ENCODE results near the gene ASB3. TPM values are rescaled to one million over a fixed set of nuclear protein-coding genes. Genes with fewer than 3 reads are reported as not detected.
"Not testable (repeated sequence)": the region's sequence is repeated elsewhere in the genome, so short reads cannot be mapped to it uniquely, and the experiment has no call there.

The ASB3 gene, protein sequence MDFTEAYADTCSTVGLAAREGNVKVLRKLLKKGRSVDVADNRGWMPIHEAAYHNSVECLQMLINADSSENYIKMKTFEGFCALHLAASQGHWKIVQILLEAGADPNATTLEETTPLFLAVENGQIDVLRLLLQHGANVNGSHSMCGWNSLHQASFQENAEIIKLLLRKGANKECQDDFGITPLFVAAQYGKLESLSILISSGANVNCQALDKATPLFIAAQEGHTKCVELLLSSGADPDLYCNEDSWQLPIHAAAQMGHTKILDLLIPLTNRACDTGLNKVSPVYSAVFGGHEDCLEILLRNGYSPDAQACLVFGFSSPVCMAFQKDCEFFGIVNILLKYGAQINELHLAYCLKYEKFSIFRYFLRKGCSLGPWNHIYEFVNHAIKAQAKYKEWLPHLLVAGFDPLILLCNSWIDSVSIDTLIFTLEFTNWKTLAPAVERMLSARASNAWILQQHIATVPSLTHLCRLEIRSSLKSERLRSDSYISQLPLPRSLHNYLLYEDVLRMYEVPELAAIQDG
- 7.5 TPM for total RNA-seq
- long read RNA-seq, transcript ASB3-201 (10 exons, 2,214 nt): major isoform, 36 of 56 reads
- long read RNA-seq, transcript ASB3-202 (9 exons, 1,734 nt): minor isoform, 5 of 56 reads
- long read RNA-seq, partial matches to known transcripts: 2 of 56 reads
- long read RNA-seq, other reads (novel, unspliced or antisense): 13 of 56 reads

DNA sequence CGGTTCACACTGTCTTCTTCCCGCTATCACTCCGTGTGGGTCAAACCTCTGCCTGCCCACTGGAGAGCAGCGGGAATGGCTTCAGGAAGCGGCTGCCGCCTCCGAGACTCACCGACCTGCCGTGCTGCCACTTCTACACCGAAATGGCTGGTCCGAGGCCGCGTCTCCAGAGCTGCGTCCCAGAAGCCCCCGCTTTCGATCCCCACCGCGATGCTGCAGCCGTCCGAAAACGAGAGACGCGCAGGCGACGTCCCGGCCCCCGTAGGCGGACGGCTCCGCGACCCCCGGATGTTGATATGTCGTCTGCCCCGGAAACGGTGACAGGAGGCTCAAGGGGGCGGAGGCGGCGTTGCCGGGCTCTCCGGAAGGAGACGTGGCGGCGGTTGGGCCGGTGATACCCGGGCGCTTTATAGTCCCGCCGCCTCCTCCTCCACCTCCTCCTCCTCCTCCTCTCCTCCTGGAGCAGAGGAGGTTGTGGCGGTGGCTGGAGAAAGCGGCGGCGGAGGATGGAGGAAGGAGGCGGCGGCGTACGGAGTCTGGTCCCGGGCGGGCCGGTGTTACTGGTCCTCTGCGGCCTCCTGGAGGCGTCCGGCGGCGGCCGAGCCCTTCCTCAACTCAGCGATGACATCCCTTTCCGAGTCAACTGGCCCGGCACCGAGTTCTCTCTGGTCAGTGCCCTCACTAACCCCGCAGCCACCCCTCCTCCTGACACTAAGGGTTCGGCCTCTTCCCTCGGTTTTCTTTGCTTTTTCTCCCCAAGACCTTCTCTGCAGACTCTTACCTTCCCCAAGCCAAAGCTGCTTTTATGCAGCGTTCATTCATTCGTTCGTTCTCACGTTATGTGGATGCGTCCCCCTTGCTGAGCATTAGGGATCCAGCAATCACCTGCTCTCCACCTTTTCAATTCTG is at the start of gene ASB3, which contains the start of gene ERLEC1:
Gene ASB3, minus strand, starts transcription at position 249 of the 909 bp plus-strand sequence. CDS start 21,381 bp downstream, outside the sequence.
Gene ERLEC1, plus strand, starts transcription at position 340 of the 909 bp plus-strand sequence. Its CDS starts 167 bp downstream, at position 507.
- peak; percentile 95 for DNase-seq (ENCODE audit: low spot score)

DNA sequence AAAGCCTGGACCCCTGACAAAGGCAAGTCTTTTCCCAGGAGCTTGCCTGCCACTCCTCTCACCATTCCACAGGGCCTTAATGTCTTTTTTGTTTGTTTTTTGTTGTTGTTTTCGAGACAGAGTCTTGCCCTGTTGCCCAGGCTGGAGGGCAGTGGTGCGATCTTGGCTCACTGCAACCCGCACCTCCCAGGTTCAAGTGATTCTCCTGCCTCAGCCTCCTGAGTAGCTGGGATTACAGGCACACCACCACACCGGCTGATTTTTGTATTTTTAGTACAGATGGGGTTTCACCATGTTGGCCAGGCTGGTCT is 43.2 kb upstream of the ASB3 start:
- DNase-seq (ENCODE audit: low spot score): not testable (repeated sequence)

DNA sequence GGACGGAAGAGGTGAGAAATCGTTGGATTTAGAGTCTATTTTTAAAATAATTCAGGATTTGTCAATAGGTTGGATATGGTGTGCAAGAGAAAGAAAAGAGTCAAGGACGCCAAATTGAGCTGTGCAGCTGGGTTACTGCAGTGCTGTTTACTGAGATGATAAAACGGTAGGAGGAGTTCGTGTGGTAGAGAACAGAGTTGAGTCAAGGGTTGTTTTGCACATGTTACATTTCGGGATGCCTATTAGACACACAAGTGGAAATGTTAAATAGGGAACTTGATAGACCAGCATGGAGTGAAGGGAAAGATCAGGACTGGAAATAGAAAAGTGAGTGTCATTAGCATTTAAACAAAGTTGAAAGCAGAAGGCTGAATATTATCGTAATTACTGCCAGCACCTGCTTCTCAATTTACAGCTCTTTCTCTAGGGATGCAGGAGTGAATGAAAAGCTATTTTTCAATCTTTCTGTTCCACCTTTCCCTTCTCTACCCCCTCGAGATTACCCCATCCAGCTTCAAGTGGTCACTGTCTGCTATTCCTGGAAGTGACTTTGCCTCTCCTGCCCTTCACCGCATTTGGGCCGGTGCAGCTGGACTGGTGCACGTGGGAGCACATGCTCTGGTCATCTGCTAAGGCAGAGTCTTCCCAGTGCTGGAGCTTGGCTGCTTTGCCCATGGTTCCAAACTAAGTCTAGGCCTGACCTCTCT is 42.7 kb upstream of the ASB3 start:
- no peak for DNase-seq (ENCODE audit: low spot score)

DNA sequence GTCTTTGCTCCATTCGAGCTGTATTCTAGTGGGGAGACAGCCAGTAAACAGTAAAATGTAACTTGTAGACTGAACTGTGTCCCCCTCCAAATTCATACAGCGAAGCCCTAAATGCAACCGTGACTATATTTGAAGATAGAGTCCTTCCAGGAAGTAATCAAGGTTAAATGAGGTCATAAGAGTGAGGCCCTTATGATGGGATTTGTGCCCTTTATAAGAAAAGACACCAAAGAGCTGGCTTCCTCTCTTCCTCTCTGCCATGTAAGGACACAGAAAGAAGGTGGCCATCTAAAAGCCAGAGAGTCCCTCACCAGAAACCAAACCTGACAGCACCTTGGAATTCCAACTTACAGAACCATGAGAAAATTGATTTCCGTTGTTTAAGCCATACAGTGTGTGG is 41.6 kb upstream of the ASB3 start:
- DNase-seq (ENCODE audit: low spot score): no peak

DNA sequence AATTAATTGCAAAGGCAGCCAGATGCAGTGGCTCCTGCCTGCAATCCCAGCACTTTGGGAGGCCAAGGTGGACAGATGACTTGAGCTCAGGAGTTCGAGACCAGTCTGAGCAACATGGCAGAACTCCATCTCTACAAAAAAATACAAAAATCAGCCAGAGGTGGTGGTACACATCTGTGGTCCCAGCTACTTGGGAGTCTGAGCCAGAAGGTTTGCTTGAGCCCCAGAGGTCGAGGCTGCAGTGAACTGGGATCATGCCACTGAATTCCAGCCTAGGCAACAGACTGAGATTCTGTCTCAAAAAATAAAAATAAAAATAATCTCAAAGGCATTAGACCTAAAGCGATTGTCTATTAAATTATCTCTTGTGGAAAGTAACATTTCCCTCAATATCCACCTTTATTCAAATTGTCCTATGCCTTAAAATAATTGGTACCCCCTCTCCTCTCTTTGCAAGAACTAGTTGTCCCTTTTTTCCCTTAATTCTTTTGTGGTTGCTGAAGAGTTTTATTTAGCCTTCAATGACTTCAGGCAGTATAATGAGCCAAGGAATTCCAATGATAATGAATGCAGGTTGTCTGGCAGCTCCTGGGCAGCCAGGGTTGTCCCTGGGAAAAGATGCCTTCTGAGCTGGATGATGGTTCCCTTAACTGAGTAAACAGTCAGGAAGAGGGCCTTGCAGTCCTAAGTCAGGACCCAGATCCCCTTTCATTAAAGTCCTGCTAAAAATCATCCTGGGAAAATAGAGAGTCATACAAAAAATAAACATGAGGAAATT is 40.8 kb upstream of the ASB3 start:
- no peak for DNase-seq (ENCODE audit: low spot score)

DNA sequence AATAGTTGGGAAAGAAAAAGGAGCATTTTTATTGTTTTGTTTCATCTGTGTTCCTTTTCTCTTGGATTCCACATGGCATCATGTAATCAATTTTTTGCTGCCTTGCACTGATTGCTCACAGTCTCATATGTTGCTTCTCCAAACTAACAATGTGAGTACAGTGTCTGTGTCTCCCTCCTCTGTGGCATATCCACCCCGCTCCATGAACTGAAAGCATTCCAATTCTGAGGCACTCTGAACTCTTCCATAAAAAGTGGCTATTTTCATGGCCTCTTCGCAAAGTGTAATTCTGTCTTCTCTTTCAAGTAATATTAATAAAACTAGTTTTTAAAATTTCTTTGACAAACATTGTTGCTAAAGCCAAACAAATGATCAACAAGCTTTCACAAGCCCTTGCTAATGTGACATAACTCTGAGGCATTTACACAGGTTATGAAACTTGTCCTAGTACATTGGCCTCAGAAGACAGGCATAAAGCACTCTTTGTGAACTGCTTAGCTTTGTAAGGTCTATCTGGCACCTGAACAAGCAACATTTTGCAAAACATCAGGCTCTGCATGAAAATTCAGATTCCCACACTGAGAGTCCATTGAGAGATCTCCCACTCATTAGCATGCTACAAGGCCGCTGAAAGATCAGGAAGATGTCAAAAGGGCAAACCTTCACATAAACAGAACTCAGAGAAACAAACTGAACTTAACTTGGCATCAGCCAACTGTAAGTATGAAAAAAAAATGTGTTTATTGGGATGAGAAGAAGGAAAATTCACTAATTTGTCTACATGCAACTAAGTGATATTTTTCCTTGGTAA is 40.0 kb upstream of the ASB3 start:
- DNase-seq (ENCODE audit: low spot score): no peak

DNA sequence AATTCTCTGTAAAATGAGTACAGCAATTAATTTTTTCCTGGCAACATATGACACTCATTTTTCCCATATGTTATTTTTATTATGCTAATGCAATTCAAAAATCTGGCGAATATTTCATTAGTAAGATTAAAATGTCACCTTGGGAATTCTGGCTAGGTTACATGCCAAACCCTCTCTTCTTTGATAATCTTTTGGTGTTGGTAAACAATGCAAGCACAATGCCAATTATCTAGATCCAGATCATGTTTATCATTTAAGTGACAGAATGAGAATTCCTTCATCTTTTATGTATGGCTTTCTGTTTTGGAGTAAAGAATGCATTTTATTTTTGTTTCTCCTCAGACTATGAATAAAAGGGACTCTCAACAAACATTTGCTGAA is 39.3 kb upstream of the ASB3 start:
- no peak for DNase-seq (ENCODE audit: low spot score)

DNA sequence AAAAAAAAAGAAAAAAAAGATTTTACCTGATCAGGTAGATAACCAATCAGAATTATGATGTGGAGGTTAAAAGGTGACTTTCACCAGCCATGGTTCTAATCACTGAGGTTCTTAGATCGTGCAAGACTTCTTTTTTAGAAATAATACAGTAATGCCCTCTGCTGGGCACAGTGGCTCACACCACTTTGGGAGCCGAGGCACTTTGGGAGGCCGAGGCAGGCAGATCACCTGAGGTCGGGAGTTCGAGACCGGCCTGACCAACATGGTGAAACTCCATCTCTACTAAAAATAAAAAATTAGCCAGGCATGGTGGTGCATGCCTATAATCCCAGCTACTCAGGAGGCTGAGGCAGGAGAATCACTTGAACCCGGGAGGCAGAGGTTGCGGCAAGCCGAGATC is 36.9 kb upstream of the ASB3 start:
- DNase-seq (ENCODE audit: low spot score): not testable (repeated sequence)

DNA sequence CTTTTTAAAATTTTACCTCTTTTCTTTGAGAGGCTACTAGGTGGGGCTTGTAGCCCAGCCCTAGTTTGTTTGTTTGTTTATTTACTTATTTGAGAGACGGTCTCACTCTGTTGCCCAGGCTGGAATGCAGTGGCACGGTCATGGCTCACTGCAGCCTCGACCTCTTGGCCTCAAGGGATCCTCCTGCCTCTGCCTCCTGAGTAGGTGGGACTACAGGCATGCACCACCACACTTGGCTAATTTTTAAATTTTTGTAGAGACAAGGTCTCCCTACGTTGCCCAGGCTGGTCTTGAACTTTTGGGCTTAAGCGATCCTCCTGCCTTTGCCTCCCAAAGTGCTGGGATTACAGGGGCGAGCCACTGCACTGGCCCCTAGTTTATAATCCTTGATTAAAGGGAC is 35.1 kb upstream of the ASB3 start:
- DNase-seq (ENCODE audit: low spot score): no peak

DNA sequence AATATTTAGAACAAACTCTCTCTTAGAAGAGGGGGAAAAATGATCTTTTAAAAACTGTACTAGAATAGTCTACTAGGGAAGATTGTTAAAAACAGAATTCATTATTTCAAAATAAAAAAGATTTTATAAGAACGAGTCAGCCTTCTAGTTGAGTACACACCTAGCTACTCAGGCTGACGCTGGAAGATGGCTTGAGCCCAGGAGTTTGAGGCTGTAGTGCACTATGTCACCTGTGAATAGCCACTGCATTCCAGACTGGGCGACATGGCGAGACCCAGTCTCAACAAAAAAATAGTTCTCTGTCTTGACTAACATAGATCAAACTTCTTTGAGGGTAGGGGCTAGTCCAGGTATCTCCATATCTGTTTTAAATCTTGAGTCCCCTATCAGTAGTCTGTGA is 34.0 kb upstream of the ASB3 start:
- no peak for DNase-seq (ENCODE audit: low spot score)

DNA sequence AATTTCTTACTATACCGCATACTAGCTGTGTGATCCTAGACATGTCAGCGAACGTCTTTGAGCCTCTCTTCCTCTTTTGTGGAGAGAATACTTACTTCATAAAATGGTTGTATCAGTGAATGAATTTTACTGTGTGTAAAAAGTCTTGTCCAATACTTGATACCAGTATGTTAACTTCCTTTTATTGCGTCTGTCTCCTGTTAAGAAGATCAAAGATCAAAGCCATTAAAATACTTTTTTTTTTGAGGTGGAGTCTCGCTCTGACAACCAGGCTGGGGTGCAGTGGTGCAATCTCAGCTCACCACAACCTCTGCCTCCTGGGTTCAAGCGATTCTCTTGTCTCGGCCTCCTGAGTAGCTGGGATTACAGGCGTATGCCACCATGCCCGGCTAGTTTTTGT is 33.3 kb upstream of the ASB3 start:
- no peak for DNase-seq (ENCODE audit: low spot score)

DNA sequence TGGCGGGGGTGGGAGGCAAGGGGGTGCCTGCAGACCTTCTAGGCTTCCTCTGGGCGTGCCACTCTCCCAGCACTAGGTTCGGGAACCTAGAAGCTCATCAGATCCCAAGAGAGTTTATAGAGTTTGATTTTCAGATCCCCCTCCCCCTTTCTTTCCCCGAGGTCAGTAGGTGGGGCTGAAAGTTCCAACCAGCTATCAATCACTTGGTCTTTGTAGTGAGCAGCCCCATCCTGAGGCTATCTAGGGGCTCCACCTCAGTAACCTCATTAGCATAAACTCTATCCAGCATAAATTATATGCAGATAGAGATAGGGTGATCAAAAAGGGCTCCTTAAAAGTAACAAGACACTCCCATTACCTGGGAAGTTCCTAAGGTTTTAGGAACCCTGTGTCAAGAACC is 32.9 kb upstream of the ASB3 start:
- DNase-seq (ENCODE audit: low spot score): no peak

DNA sequence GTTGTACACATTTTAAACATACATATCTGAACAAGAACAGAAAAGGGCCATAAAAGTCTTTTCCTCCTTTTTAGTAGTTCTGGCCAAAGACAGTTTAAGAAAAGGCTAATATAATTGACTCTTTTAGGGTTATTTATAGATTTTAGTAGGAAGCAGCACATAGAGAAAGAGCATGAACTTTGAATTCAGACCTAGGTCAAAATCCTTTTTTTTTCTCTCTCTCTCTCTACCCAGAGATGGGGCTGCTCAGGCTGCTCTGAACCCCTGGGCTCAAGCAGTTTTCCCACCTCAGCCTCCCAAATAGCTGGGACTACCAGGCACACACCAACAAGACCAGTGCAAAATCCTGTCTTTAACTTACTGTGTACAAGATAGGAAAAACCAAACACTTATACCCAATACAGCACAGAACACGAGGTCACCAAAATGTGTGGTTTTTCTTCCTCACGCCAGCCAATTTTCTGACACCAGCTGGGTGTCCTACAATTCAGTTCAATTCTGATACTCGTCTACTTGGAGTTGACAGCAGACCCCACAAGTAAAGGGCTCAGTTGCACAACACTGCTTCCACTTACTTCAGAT is 32.2 kb upstream of the ASB3 start:
- no peak for DNase-seq (ENCODE audit: low spot score)

DNA sequence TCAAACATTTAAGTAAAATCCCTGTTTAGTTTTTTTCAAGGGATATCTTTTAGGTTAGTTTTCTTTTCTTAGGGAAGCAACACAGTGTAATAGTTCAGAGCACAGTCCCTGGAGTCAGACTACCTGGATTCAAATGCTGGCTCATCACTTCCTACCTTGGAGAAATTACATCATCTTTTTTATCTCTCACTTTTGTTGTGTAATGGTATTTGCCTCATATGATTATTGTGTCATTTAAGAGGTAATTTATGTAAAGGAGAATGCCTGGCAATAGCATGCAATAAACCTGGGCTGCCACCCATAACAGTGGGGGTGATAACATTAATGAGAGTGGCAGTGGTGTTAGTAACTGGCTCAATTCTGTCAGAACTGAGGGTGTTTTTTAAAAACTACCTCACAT is 26.4 kb upstream of the ASB3 start:
- DNase-seq (ENCODE audit: low spot score): no peak

DNA sequence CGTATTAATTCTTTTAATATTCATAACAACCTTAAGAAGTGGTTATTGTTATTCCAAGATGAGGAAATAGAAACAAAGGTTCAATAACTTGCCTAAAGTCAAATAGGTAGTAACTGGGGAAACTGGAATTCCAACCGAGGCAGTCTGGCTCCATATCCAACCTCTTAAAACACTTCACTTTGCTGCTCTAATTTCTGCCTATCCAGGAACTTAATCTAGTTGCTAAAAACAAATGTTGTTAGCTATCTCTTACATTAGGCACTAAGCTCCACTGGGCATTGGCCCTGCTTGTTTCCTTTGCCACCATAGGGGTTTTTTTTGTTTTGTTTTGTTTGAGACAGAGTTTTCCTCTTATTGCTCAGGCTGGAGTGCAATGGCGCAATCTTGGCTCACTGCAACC is 24.8 kb upstream of the ASB3 start:
- DNase-seq (ENCODE audit: low spot score): no peak

DNA sequence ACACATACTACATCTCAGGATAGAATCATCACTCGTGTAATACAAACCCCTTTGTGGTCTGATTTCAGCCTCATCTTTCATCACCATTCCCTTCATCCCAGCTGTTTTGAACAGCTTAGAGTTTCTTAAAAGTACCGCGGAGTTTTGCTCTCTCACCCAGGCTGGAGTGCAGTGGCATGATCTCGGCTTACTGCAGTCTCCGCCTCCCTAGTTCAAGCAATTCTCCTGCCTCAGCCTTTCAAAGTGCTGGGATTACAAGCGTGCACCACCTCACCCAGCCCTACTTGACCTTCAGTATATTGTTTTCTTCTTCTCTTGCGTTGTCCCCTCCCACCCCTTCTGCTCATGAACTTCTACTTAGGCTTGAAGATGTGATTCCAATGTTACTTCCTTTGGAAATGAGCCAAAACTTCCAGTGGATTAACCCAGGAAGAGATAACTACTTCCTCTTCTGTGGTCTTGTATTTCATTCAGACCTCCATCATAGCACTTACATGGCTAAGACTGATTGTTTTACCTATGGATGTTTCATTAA is 15.9 kb upstream of the ASB3 start:
- DNase-seq (ENCODE audit: low spot score): no peak

DNA sequence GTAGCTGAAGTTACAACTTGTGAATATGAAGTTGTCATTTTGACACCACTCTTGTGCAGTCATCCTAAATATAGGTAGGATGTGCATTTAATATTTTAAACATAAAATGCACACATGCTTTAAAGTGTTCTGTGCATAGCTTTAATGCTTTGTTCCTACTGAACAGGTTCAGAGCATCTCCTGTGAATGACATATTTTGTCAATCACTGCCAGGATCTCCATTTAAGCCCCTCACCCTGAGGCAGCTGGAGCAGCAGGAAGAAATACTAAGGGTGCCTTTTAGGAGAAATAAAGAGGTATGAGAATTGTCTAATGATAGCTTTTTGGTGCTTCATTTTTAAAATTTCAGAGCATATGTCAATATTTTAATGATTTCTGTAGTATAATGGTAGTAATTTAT is 14.8 kb upstream of the ASB3 start:
- DNase-seq (ENCODE audit: low spot score): no peak

DNA sequence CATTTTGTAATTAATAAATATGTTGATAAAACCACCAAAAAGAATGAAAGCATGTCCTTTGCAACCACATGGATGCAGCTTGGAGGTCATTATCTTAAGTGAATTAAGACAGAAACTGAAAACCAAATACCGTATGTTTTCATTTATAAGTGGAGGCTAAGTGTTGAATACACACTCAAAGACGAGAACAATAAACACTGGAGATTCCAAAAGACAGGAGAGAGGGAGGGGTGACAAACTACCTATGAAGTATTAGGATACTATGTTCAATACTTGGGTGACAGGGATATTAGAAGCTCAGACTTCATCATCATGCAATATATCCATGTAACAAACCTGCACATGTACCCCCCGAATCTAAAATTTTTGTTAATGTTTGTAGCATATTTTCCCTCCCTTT is 7.1 kb upstream of the ASB3 start:
- DNase-seq (ENCODE audit: low spot score): no peak

DNA sequence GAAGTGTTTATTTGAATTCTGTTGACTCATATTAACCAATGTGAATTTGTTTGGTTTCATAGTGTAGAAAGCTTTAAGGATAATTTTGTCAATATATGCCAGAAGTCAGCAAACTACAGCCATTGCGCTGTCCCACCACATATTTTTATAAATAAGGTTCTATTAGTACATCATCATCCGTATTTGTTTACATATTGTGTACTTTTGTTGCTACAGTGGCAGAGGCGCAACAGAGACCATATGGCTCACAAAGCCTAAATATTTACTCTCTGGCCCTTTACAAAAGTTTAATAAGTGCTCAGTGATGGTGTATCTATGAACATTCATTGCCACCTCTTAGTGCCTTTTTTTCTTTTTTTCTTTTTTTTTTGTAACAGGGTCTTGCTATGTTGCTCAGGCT is 6.5 kb upstream of the ASB3 start:
- DNase-seq (ENCODE audit: low spot score): no peak
